ENCODE results near the gene RCN1.

- TF ChIP-seq, protein P1, sequence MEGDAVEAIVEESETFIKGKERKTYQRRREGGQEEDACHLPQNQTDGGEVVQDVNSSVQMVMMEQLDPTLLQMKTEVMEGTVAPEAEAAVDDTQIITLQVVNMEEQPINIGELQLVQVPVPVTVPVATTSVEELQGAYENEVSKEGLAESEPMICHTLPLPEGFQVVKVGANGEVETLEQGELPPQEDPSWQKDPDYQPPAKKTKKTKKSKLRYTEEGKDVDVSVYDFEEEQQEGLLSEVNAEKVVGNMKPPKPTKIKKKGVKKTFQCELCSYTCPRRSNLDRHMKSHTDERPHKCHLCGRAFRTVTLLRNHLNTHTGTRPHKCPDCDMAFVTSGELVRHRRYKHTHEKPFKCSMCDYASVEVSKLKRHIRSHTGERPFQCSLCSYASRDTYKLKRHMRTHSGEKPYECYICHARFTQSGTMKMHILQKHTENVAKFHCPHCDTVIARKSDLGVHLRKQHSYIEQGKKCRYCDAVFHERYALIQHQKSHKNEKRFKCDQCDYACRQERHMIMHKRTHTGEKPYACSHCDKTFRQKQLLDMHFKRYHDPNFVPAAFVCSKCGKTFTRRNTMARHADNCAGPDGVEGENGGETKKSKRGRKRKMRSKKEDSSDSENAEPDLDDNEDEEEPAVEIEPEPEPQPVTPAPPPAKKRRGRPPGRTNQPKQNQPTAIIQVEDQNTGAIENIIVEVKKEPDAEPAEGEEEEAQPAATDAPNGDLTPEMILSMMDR (IDR thresholded peaks at IDR 0.05; ENCODE audit: insufficient read depth, low read length) = no peak
- TF ChIP-seq POLR2AphosphoS5 (IDR thresholded peaks at IDR 0.05; ENCODE audit: low read depth) (no peak), REST (IDR thresholded peaks at IDR 0.05; ENCODE audit: insufficient replicate concordance, low read depth) (no peak), SPI1 (IDR thresholded peaks at IDR 0.05; ENCODE audit: borderline replicate concordance, low read depth) (no peak)
Measured at GRCh38 chr11:32044158-32044863, 46.6 kb upstream of the RCN1 start.
